Measurements from ENCODE around the gene C2CD4D. TPM values are rescaled to one million over a fixed set of nuclear protein-coding genes. Genes with fewer than 3 reads are reported as not detected.

The C2CD4D gene
- total RNA-seq, 1 donor from 2014 or later: not detected

GRCh38 chr1:151803915-151804314, 35.7 kb downstream of the C2CD4D start:
- Histone ChIP-seq H3K27ac (no peak overlapping the region), H3K9me3 (no peaks in the 10 kb centered on the region), H3K4me1 (no peaks in the 10 kb centered on the region), H3K27me3 (no peaks in the 10 kb centered on the region), H3K36me3 (no peaks in the 10 kb centered on the region), H3K4me3 (no peak overlapping the region)
- DNase-seq (ENCODE audit: low spot score in 2 of 2): no peak
- intact Hi-C loops (cut with DNase I): no loop called here
- TF ChIP-seq CTCF (IDR thresholded peaks at IDR 0.05): no peak

- no peaks in the 10 kb centered on the region for H3K4me1 ChIP-seq
- no peak overlapping the region for H3K27ac ChIP-seq
- TF ChIP-seq CTCF (IDR thresholded peaks at IDR 0.05): no peak
- no peak overlapping the region for H3K4me3 ChIP-seq
- peak in 1 of 2 donors; percentile 35 for DNase-seq (ENCODE audit: low spot score in 2 of 2)
- intact Hi-C loops (cut with DNase I): no loop called here
- no peaks in the 10 kb centered on the region for H3K36me3 ChIP-seq
- no peaks in the 10 kb centered on the region for H3K9me3 ChIP-seq
- H3K27me3 ChIP-seq: no peaks in the 10 kb centered on the region
These were observed 36.5 kb downstream of the C2CD4D start for GRCh38 chr1:151803164-151803563.

GRCh38 chr1:151802372-151802771, 37.2 kb downstream of the C2CD4D start:
- Histone ChIP-seq H3K36me3 (no peaks in the 10 kb centered on the region), H3K27me3 (no peaks in the 10 kb centered on the region), H3K4me1 (no peaks in the 10 kb centered on the region), H3K27ac (no peak overlapping the region), H3K4me3 (no peak overlapping the region), H3K9me3 (no peaks in the 10 kb centered on the region)
- DNase-seq (ENCODE audit: low spot score in 2 of 2): peak in 1 of 2 donors; percentile 50
- TF ChIP-seq CTCF (IDR thresholded peaks at IDR 0.05): no peak
- intact Hi-C loops (cut with DNase I): no loop called here

- no peak overlapping the region for H3K4me3 ChIP-seq
- TF ChIP-seq CTCF (IDR thresholded peaks at IDR 0.05): no peak
- H3K9me3 ChIP-seq: no peaks in the 10 kb centered on the region
- H3K36me3 ChIP-seq: no peaks in the 10 kb centered on the region
- H3K4me1 ChIP-seq: no peaks in the 10 kb centered on the region
- intact Hi-C loops (cut with DNase I): no loop called here
- H3K27me3 ChIP-seq: no peaks in the 10 kb centered on the region
- H3K27ac ChIP-seq: no peak overlapping the region
- DNase-seq (ENCODE audit: low spot score in 2 of 2): peak in 1 of 2 donors; percentile 47
These were observed 37.8 kb downstream of the C2CD4D start for GRCh38 chr1:151801846-151802245.

- Histone ChIP-seq H3K9me3 (no peaks in the 10 kb centered on the region), H3K4me1 (no peaks in the 10 kb centered on the region), H3K4me3 (no peak overlapping the region), H3K27ac (no peak overlapping the region), H3K36me3 (no peaks in the 10 kb centered on the region), H3K27me3 (no peaks in the 10 kb centered on the region)
- no peak for TF ChIP-seq CTCF (IDR thresholded peaks at IDR 0.05)
- intact Hi-C loops (cut with DNase I): no loop called here
- DNase-seq (ENCODE audit: low spot score in 2 of 2): peak in 1 of 2 donors; percentile 37
These were observed 38.3 kb downstream of the C2CD4D start for GRCh38 chr1:151801310-151801820.

- Histone ChIP-seq H3K4me1 (no peaks in the 10 kb centered on the region), H3K27ac (no peak overlapping the region), H3K27me3 (no peaks in the 10 kb centered on the region), H3K36me3 (no peaks in the 10 kb centered on the region), H3K9me3 (no peaks in the 10 kb centered on the region), H3K4me3 (no peak overlapping the region)
- no peak for TF ChIP-seq CTCF (IDR thresholded peaks at IDR 0.05)
- peak in 1 of 2 donors; percentile 60 for DNase-seq (ENCODE audit: low spot score in 2 of 2)
- intact Hi-C loops (cut with DNase I): no loop called here
These were observed 38.8 kb downstream of the C2CD4D start for GRCh38 chr1:151800830-151801229.
